SK-N-SH (cell line): ENCODE measurements around the gene SH2B3. TPM values are rescaled to one million over a fixed set of nuclear protein-coding genes. Genes with fewer than 3 reads are reported as not detected.

Source experiments
- polyA plus RNA-seq, 3 experiments: library from polyadenylated mRNA; depleted of rRNA; stranded (reverse); fragments of >200 nt; gene quantifications; 2 replicates each; pipeline ENCODE4 v1.2.3, GENCODE V29; 2012

SH2B3 gene
- polyA plus RNA-seq, 1 of the 3 experiments (the other 2 are of a cell fraction), result 15.6 TPM

Other genes with a start within 250 kb of the SH2B3 start
- 7.3 and 8.1 TPM in 2 replicates for gene PHETA1, start 36.8 kb upstream of the SH2B3 start, polyA plus RNA-seq (2012; rRNA removed)
- gene ATXN2, start 193.4 kb downstream of the SH2B3 start, polyA plus RNA-seq (2012; rRNA removed), result 22.8 and 35.7 TPM in 2 replicates